SK-N-SH (cell line): Measurements from ENCODE around the gene TMEM126B. TPM values are rescaled to one million over a fixed set of nuclear protein-coding genes. Genes with fewer than 3 reads are reported as not detected.

ENCODE experiments used
- CTCF ChIA-PET: fragments of 300-600, 350-600 bp; formaldehyde crosslinking; extraction: SDS; loops from one replicate; lab custom pipeline; 2021; lab: Yijun Ruan, JAX
- POLR2A ChIA-PET: fragments of 350-600 bp; sonication (Branson Sonifier 250); formaldehyde crosslinking; extraction: SDS; loops from one replicate; lab custom pipeline; 2020; ENCODE audit warnings: antibody characterized with exemption, inconsistent platforms; lab: Yijun Ruan, JAX
- DNase-seq: peaks from one replicate; pipeline ENCODE4 v3.0.0; 2012
- H2AFZ ChIP-seq: fragments of 200-600 bp; sonication (generic); 2 replicates; pipeline ENCODE4 v1.8.1; 2016; ENCODE audit warnings: antibody characterized with exemption, mild to moderate bottlenecking, low read depth
- H3F3A ChIP-seq: fragments of 200-600 bp; sonication (generic); replicated peaks from 2 replicates; pipeline ENCODE3; 2016; ENCODE audit warnings: antibody characterized with exemption, mild to moderate bottlenecking; ENCODE audit not compliant: insufficient read depth
- H3K27ac ChIP-seq, 2 experiments: fragments of 200-500 bp in 1 of 2; fragments of 200-600 bp in 1 of 2; sonication (Bioruptor generic) in 1 of 2; sonication (generic), shearing (Covaris generic) in 1 of 2; 2 replicates each; pipeline versions ENCODE4 v1.5.1 to v1.6.1; 2014 to 2016; ENCODE audit warnings: low read depth in 2 of 2, inconsistent platforms in 1 of 2, low read length in 1 of 2, mild to moderate bottlenecking in 1 of 2, mixed read lengths in 1 of 2
- H3K27me3 ChIP-seq: fragments of 200-600 bp; sonication (generic), shearing (Covaris generic); 2 replicates; pipeline ENCODE4 v1.6.1; 2016; ENCODE audit warnings: mixed run types; ENCODE audit not compliant: insufficient read depth
- H3K36me3 ChIP-seq, 2 experiments: fragments of 200-500 bp in 1 of 2; fragments of 200-600 bp in 1 of 2; sonication (Bioruptor generic) in 1 of 2; sonication (generic) in 1 of 2; replicated peaks in 1 of 2; 2 replicates each; pipeline versions ENCODE3 to v1.5.1; 2014 to 2016; ENCODE audit warnings: low read length in 1 of 2, mild to moderate bottlenecking in 1 of 2; ENCODE audit not compliant: insufficient read depth in 2 of 2, control insufficient read depth in 1 of 2
- H3K4me1 ChIP-seq, 2 experiments: fragments of 200-500 bp in 1 of 2; fragments of 200-600 bp in 1 of 2; sonication (Bioruptor generic) in 1 of 2; sonication (generic), shearing (Covaris generic) in 1 of 2; 2 replicates each; pipeline versions ENCODE4 v1.5.1 to v1.6.1; 2014 to 2016; ENCODE audit warnings: low read depth in 1 of 2, low read length in 1 of 2, mixed run types in 1 of 2; ENCODE audit not compliant: insufficient read depth in 2 of 2, control insufficient read depth in 1 of 2
- H3K4me2 ChIP-seq: fragments of 200-600 bp; sonication (generic), shearing (Covaris generic); 2 replicates; pipeline ENCODE4 v1.6.1; 2017; ENCODE audit warnings: mixed run types
- H3K4me3 ChIP-seq, 2 experiments: fragments of 200-500 bp in 1 of 2; fragments of 200-600 bp in 1 of 2; sonication (Bioruptor generic) in 1 of 2; sonication (generic), shearing (Covaris generic) in 1 of 2; 2 replicates each; pipeline versions ENCODE4 v1.5.1 to v1.8.1; 2014 to 2016; ENCODE audit warnings: low read depth in 2 of 2, inconsistent platforms in 1 of 2, low read length in 1 of 2, mild to moderate bottlenecking in 1 of 2, mixed read lengths in 1 of 2, moderate library complexity in 1 of 2
- H3K79me2 ChIP-seq: fragments of 200-600 bp; sonication (generic); 2 replicates; pipeline ENCODE4 v1.8.1; 2017; ENCODE audit warnings: mild to moderate bottlenecking; ENCODE audit not compliant: insufficient read depth
- H3K9ac ChIP-seq: fragments of 200-600 bp; sonication (generic); 2 replicates; pipeline ENCODE4 v1.6.1; 2017; ENCODE audit warnings: mixed run types
- H3K9me2 ChIP-seq: fragments of 200-600 bp; sonication (generic); 2 replicates; pipeline ENCODE4 v1.6.1; 2017; ENCODE audit warnings: mixed run types
- H3K9me3 ChIP-seq: fragments of 200-600 bp; sonication (generic); 2 replicates; pipeline ENCODE4 v1.6.1; 2017; ENCODE audit warnings: mixed run types, mild to moderate bottlenecking, moderate library complexity
- H4K20me1 ChIP-seq: fragments of 200-600 bp; sonication (generic); 2 replicates; pipeline ENCODE4 v1.6.1; 2017; ENCODE audit warnings: mild to moderate bottlenecking, mixed run types; ENCODE audit not compliant: insufficient read depth
- CHD2 ChIP-seq: fragments of 150-350 bp; IDR thresholded peaks from 2 replicates; pipeline ENCODE4 v1.6.1; 2018; ENCODE audit warnings: low read length; ENCODE audit not compliant: partially characterized antibody
- FOXM1 ChIP-seq: IDR thresholded peaks from 2 replicates; pipeline ENCODE4 v1.4.0; 2012; ENCODE audit warnings: low read depth, mild to moderate bottlenecking
- JUND ChIP-seq: IDR thresholded peaks from 2 replicates; pipeline ENCODE4 v1.4.0; 2012
- MEF2A ChIP-seq: IDR thresholded peaks from 2 replicates; pipeline ENCODE4 v1.4.0; 2012; ENCODE audit warnings: low read depth, borderline replicate concordance
- MXI1 ChIP-seq: IDR thresholded peaks from 2 replicates; pipeline ENCODE4 v1.6.1; 2012; ENCODE audit warnings: mild to moderate bottlenecking, low read depth, low read length, improper control_type of control experiment
- NFIC ChIP-seq: IDR thresholded peaks from 2 replicates; pipeline ENCODE4 v1.4.0; 2012; ENCODE audit warnings: borderline replicate concordance
- POLR2AphosphoS5 ChIP-seq: IDR thresholded peaks from 2 replicates; pipeline ENCODE4 v1.6.1; 2012; ENCODE audit warnings: low read depth, low read length
- RAD21 ChIP-seq: IDR thresholded peaks from 2 replicates; pipeline ENCODE4 v1.6.1; 2012; ENCODE audit warnings: mild to moderate bottlenecking, low read length
- RCOR1 ChIP-seq: fragments of 150-350 bp; IDR thresholded peaks from 2 replicates; pipeline ENCODE4 v1.6.1; 2017; ENCODE audit warnings: antibody characterized with exemption, low read length
- RFX5 ChIP-seq: IDR thresholded peaks from 2 replicates; pipeline ENCODE4 v1.6.1; 2012; ENCODE audit warnings: mild to moderate bottlenecking, improper control_type of control experiment, low read length
- RXRA ChIP-seq: IDR thresholded peaks from 2 replicates; pipeline ENCODE4 v1.4.0; 2012; ENCODE audit warnings: low read depth, mild to moderate bottlenecking, borderline replicate concordance
- SIN3A ChIP-seq: IDR thresholded peaks from 2 replicates; pipeline ENCODE4 v1.6.1; 2012; ENCODE audit warnings: low read depth, mild to moderate bottlenecking, low read length, moderate library complexity, borderline replicate concordance
- TEAD4 ChIP-seq: IDR thresholded peaks from 2 replicates; pipeline ENCODE4 v1.4.0; 2012; ENCODE audit warnings: mild to moderate bottlenecking, borderline replicate concordance; ENCODE audit not compliant: insufficient read depth
- USF1 ChIP-seq: IDR thresholded peaks from 2 replicates; pipeline ENCODE4 v1.4.0; 2012; ENCODE audit warnings: low read depth, borderline replicate concordance
- USF2 ChIP-seq: fragments of 150-350 bp; IDR thresholded peaks from 2 replicates; pipeline ENCODE4 v1.6.1; 2017; ENCODE audit warnings: antibody characterized with exemption, low read length, low read depth, borderline replicate concordance
- YY1 ChIP-seq: IDR thresholded peaks from 2 replicates; pipeline ENCODE4 v1.4.0; 2012; ENCODE audit warnings: low read depth, mild to moderate bottlenecking
- WGBS: methylation state at CpG from one replicate; pipeline ENCODE4 v1.1.6; 2017; ENCODE audit warnings: low lambda C conversion rate; 5-methylcytosine and 5-hydroxymethylcytosine counted together
- polyA plus RNA-seq, 3 experiments: library from polyadenylated mRNA; depleted of rRNA; stranded (reverse); fragments of >200 nt; gene quantifications; 2 replicates each; pipeline ENCODE4 v1.2.3, GENCODE V29; 2012
- TF ChIP-seq, protein P1 (sequence below): IDR thresholded peaks from 2 replicates; pipeline ENCODE4 v1.6.1; 2012; ENCODE audit warnings: mild to moderate bottlenecking, low read depth, low read length, moderate library complexity
- TF ChIP-seq, protein P2 (sequence below): fragments of 200-600 bp; sonication (generic); IDR thresholded peaks from 2 replicates; pipeline ENCODE4 v1.6.1; 2017; ENCODE audit warnings: antibody characterized with exemption, mild to moderate bottlenecking, moderate library complexity

TMEM126B gene
- polyA plus RNA-seq, 1 of the 3 experiments (the other 2 are of a cell fraction), result 27.7 TPM

DNA sequence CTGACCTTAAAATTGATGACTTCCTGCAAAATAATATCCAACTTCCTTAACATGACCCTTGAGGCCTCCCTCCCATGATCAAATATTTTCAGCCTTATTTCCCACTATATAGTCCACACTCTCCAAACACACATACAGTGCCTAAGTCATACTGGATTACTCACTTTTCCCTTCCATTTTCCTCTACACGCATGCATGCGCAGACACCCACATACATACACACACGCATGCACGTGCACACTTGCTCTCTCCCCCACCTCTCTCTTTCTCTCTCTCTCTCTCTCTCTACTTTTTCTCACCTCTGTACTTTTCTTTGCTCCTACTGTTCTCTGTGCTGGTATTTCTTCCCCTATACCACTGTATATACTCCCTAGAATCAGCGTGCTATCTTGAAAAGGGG is 29.3 kb upstream of the TMEM126B start:
- Histone ChIP-seq H4K20me1 (no peaks in the 10 kb centered on the region), H3K4me3 (no peak overlapping the region), H3K4me1 (no peaks in the 10 kb centered on the region), H3K79me2 (no peaks in the 10 kb centered on the region), H3K27ac (no peak overlapping the region), H3K27me3 (no peaks in the 10 kb centered on the region), H3K9me3 (no peaks in the 10 kb centered on the region), H3F3A (no peaks in the 10 kb centered on the region), H3K9ac (no peak overlapping the region), H3K36me3 (no peaks in the 10 kb centered on the region), H2AFZ (no peak overlapping the region), H3K9me2 (no peaks in the 10 kb centered on the region; the same call in 1 of the 2 replicates), H3K4me2 (no peak overlapping the region)
- CTCF ChIA-PET, result no interaction called here
- TF ChIP-seq MXI1 (no peak), TEAD4 (no peak), YY1 (no peak), MEF2A (no peak), JUND (no peak), RCOR1 (no peak), USF2 (no peak), NFIC (no peak), RAD21 (no peak), SIN3A (no peak), FOXM1 (no peak), RFX5 (no peak), RXRA (no peak), POLR2AphosphoS5 (no peak), CHD2 (no peak), USF1 (no peak)
- TF ChIP-seq, protein P1, sequence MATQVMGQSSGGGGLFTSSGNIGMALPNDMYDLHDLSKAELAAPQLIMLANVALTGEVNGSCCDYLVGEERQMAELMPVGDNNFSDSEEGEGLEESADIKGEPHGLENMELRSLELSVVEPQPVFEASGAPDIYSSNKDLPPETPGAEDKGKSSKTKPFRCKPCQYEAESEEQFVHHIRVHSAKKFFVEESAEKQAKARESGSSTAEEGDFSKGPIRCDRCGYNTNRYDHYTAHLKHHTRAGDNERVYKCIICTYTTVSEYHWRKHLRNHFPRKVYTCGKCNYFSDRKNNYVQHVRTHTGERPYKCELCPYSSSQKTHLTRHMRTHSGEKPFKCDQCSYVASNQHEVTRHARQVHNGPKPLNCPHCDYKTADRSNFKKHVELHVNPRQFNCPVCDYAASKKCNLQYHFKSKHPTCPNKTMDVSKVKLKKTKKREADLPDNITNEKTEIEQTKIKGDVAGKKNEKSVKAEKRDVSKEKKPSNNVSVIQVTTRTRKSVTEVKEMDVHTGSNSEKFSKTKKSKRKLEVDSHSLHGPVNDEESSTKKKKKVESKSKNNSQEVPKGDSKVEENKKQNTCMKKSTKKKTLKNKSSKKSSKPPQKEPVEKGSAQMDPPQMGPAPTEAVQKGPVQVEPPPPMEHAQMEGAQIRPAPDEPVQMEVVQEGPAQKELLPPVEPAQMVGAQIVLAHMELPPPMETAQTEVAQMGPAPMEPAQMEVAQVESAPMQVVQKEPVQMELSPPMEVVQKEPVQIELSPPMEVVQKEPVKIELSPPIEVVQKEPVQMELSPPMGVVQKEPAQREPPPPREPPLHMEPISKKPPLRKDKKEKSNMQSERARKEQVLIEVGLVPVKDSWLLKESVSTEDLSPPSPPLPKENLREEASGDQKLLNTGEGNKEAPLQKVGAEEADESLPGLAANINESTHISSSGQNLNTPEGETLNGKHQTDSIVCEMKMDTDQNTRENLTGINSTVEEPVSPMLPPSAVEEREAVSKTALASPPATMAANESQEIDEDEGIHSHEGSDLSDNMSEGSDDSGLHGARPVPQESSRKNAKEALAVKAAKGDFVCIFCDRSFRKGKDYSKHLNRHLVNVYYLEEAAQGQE, result no peak
- TF ChIP-seq, protein P2, sequence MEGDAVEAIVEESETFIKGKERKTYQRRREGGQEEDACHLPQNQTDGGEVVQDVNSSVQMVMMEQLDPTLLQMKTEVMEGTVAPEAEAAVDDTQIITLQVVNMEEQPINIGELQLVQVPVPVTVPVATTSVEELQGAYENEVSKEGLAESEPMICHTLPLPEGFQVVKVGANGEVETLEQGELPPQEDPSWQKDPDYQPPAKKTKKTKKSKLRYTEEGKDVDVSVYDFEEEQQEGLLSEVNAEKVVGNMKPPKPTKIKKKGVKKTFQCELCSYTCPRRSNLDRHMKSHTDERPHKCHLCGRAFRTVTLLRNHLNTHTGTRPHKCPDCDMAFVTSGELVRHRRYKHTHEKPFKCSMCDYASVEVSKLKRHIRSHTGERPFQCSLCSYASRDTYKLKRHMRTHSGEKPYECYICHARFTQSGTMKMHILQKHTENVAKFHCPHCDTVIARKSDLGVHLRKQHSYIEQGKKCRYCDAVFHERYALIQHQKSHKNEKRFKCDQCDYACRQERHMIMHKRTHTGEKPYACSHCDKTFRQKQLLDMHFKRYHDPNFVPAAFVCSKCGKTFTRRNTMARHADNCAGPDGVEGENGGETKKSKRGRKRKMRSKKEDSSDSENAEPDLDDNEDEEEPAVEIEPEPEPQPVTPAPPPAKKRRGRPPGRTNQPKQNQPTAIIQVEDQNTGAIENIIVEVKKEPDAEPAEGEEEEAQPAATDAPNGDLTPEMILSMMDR, result no peak
- DNase-seq, result no peak
- POLR2A ChIA-PET, result no interaction called here
- WGBS, result 55% methylated on average over 5 of the region's 5 CpGs
